Effector memory CD8-positive, alpha-beta T cell (primary cell): ENCODE results near the gene VAT1L.

Experiments
- ATAC-seq: fragments of 150-1000 bp; cut with Tn5 transposase; replicated peaks from 2 replicates; pipeline ENCODE4 v1.10.0; 2021; ENCODE audit warnings: mild to moderate bottlenecking, moderate library complexity
- DNase-seq, 3 experiments: peaks; one replicate each; pipeline ENCODE4 v3.0.0; 2021
- H3K27ac Mint-ChIP-seq, 2 donors: one replicate each; pipeline ENCODE4 v1.8.0; 2022; ENCODE audit warnings: mild to moderate bottlenecking in 2 of 2, mixed read lengths in 2 of 2, moderate library complexity in 2 of 2
- H3K27me3 Mint-ChIP-seq, 2 donors: one replicate each; pipeline ENCODE4 v1.8.0; 2022; ENCODE audit warnings: mixed read lengths in 2 of 2
- H3K36me3 Mint-ChIP-seq: one replicate; pipeline ENCODE4 v1.8.0; 2022; ENCODE audit warnings: mild to moderate bottlenecking, moderate library complexity, mixed read lengths; ENCODE audit not compliant: insufficient read depth
- H3K4me1 Mint-ChIP-seq, 2 donors: one replicate each; pipeline ENCODE4 v1.8.0; 2022; ENCODE audit warnings: low read depth in 2 of 2, mixed read lengths in 2 of 2
- H3K4me3 Mint-ChIP-seq, 2 donors: one replicate each; pipeline ENCODE4 v1.8.0; 2022; ENCODE audit warnings: mild to moderate bottlenecking in 2 of 2, mixed read lengths in 2 of 2, moderate library complexity in 2 of 2
- H3K9me3 Mint-ChIP-seq, 2 donors: one replicate each; pipeline ENCODE4 v1.8.0; 2022; ENCODE audit warnings: mixed read lengths in 2 of 2

Gene VAT1L

GRCh38 chr16:77789085-77790008 is 983 bp downstream of the VAT1L start:
- Mint-ChIP-seq H3K4me1 (peaks cover 8% of the 10 kb centered on the region in 2 donors), H3K27ac (no peak overlapping the region), H3K9me3 (no peaks in the 10 kb centered on the region), H3K27me3 (peaks cover 56 to 81% of the 10 kb centered on the region in 2 donors), H3K36me3 (no peaks in the 10 kb centered on the region), H3K4me3 (peak overlapping the region in 1 of 2 donors; percentile 83)
- ATAC-seq (no peak), DNase-seq (no peak)

- H3K36me3 Mint-ChIP-seq, result no peaks in the 10 kb centered on the region
- H3K9me3 Mint-ChIP-seq, result no peaks in the 10 kb centered on the region
- H3K27me3 Mint-ChIP-seq, result peaks cover 56 to 82% of the 10 kb centered on the region in 2 donors
- H3K4me1 Mint-ChIP-seq, result peaks cover 8% of the 10 kb centered on the region in 2 donors
- ATAC-seq, result no peak
- H3K27ac Mint-ChIP-seq, result no peak overlapping the region
- H3K4me3 Mint-ChIP-seq, result peak overlapping the region in 1 of 2 donors; percentile 83
- no peak for DNase-seq
These were observed 1.6 kb downstream of the VAT1L start for GRCh38 chr16:77790009-77790372.

- DNase-seq (no peak), ATAC-seq (no peak)
- Mint-ChIP-seq H3K9me3 (no peaks in the 10 kb centered on the region), H3K4me1 (peaks cover 8% of the 10 kb centered on the region in 2 donors), H3K27ac (no peak overlapping the region), H3K4me3 (no peak overlapping the region), H3K36me3 (no peaks in the 10 kb centered on the region), H3K27me3 (peaks cover 56 to 79% of the 10 kb centered on the region in 2 donors)
These were observed 2.5 kb downstream of the VAT1L start for GRCh38 chr16:77790912-77791311.

GRCh38 chr16:77793417-77793816 is 5.1 kb downstream of the VAT1L start:
- Mint-ChIP-seq H3K36me3 (no peaks in the 10 kb centered on the region), H3K27me3 (peaks cover 43 to 77% of the 10 kb centered on the region in 2 donors), H3K27ac (no peak overlapping the region), H3K9me3 (no peaks in the 10 kb centered on the region), H3K4me1 (peaks cover 1 to 3% of the 10 kb centered on the region in 2 donors), H3K4me3 (no peak overlapping the region)
- ATAC-seq, result no peak
- DNase-seq, result no peak

GRCh38 chr16:77794586-77794985 is 6.2 kb downstream of the VAT1L start:
- H3K4me3 Mint-ChIP-seq, result no peak overlapping the region
- H3K9me3 Mint-ChIP-seq, result no peaks in the 10 kb centered on the region
- H3K4me1 Mint-ChIP-seq, result peaks cover 0 to 2% of the 10 kb centered on the region in 2 donors
- no peaks in the 10 kb centered on the region for H3K36me3 Mint-ChIP-seq
- DNase-seq (no peak), ATAC-seq (no peak)
- H3K27me3 Mint-ChIP-seq, result peaks cover 50 to 76% of the 10 kb centered on the region in 2 donors
- no peak overlapping the region for H3K27ac Mint-ChIP-seq

- Mint-ChIP-seq H3K27ac (no peak overlapping the region), H3K27me3 (peaks cover 24 to 46% of the 10 kb centered on the region in 2 donors), H3K4me3 (no peak overlapping the region), H3K36me3 (no peaks in the 10 kb centered on the region), H3K9me3 (no peaks in the 10 kb centered on the region), H3K4me1 (no peaks in the 10 kb centered on the region)
- no peak for ATAC-seq
- DNase-seq, result no peak
These were observed 13.5 kb downstream of the VAT1L start for GRCh38 chr16:77801817-77802216.

- ATAC-seq, result no peak
- DNase-seq, result no peak
- Mint-ChIP-seq H3K4me1 (no peaks in the 10 kb centered on the region), H3K27ac (no peak overlapping the region), H3K27me3 (peaks cover 10 to 31% of the 10 kb centered on the region in 2 donors), H3K36me3 (no peaks in the 10 kb centered on the region), H3K9me3 (no peaks in the 10 kb centered on the region), H3K4me3 (no peak overlapping the region)
These were observed 17.0 kb downstream of the VAT1L start for GRCh38 chr16:77805398-77805797.

GRCh38 chr16:77807021-77807420 is 18.7 kb downstream of the VAT1L start:
- ATAC-seq (no peak), DNase-seq (no peak)
- H3K36me3 Mint-ChIP-seq, result no peaks in the 10 kb centered on the region
- no peaks in the 10 kb centered on the region for H3K4me1 Mint-ChIP-seq
- H3K4me3 Mint-ChIP-seq, result no peak overlapping the region
- H3K9me3 Mint-ChIP-seq, result no peaks in the 10 kb centered on the region
- peaks cover 18 to 38% of the 10 kb centered on the region in 2 donors for H3K27me3 Mint-ChIP-seq
- H3K27ac Mint-ChIP-seq, result no peak overlapping the region

GRCh38 chr16:77812856-77813500 is 24.6 kb downstream of the VAT1L start:
- H3K27ac Mint-ChIP-seq, result no peak overlapping the region
- H3K4me3 Mint-ChIP-seq, result no peak overlapping the region
- no peaks in the 10 kb centered on the region for H3K9me3 Mint-ChIP-seq
- no peak for DNase-seq
- peaks cover 24 to 45% of the 10 kb centered on the region in 2 donors for H3K27me3 Mint-ChIP-seq
- H3K4me1 Mint-ChIP-seq, result no peaks in the 10 kb centered on the region
- ATAC-seq, result no peak
- H3K36me3 Mint-ChIP-seq, result no peaks in the 10 kb centered on the region

- ATAC-seq, result no peak
- DNase-seq, result no peak
- Mint-ChIP-seq H3K4me3 (no peak overlapping the region), H3K27ac (no peak overlapping the region), H3K27me3 (peaks cover 27 to 58% of the 10 kb centered on the region in 2 donors), H3K36me3 (no peaks in the 10 kb centered on the region), H3K9me3 (no peaks in the 10 kb centered on the region), H3K4me1 (no peaks in the 10 kb centered on the region)
These were observed 27.9 kb downstream of the VAT1L start for GRCh38 chr16:77816293-77816692.

GRCh38 chr16:77820340-77820739 is 32.0 kb downstream of the VAT1L start:
- Mint-ChIP-seq H3K27ac (no peak overlapping the region), H3K36me3 (no peaks in the 10 kb centered on the region), H3K4me3 (no peak overlapping the region), H3K4me1 (no peaks in the 10 kb centered on the region), H3K27me3 (peaks cover 24 to 55% of the 10 kb centered on the region in 2 donors), H3K9me3 (no peaks in the 10 kb centered on the region)
- ATAC-seq (no peak), DNase-seq (no peak)

GRCh38 chr16:77822661-77823060 is 34.3 kb downstream of the VAT1L start:
- no peak for ATAC-seq

GRCh38 chr16:77823067-77823466 is 34.7 kb downstream of the VAT1L start:
- Mint-ChIP-seq H3K36me3 (no peaks in the 10 kb centered on the region), H3K4me1 (no peaks in the 10 kb centered on the region), H3K27me3 (peaks cover 19 to 43% of the 10 kb centered on the region in 2 donors), H3K27ac (no peak overlapping the region), H3K4me3 (no peak overlapping the region), H3K9me3 (no peaks in the 10 kb centered on the region)
- DNase-seq (no peak), ATAC-seq (no peak)

More at GRCh38 chr16:77822661-77823060, 34.3 kb downstream of the VAT1L start:
- no peaks in the 10 kb centered on the region for H3K4me1 Mint-ChIP-seq
- no peak overlapping the region for H3K27ac Mint-ChIP-seq
- DNase-seq, result no peak
- no peaks in the 10 kb centered on the region for H3K9me3 Mint-ChIP-seq
- H3K36me3 Mint-ChIP-seq, result no peaks in the 10 kb centered on the region
- H3K4me3 Mint-ChIP-seq, result no peak overlapping the region
- peaks cover 19 to 43% of the 10 kb centered on the region in 2 donors for H3K27me3 Mint-ChIP-seq

- no peak for ATAC-seq
- Mint-ChIP-seq H3K4me3 (no peak overlapping the region), H3K4me1 (no peaks in the 10 kb centered on the region), H3K36me3 (no peaks in the 10 kb centered on the region), H3K27ac (no peak overlapping the region), H3K27me3 (peaks cover 13 to 24% of the 10 kb centered on the region in 2 donors), H3K9me3 (no peaks in the 10 kb centered on the region)
- DNase-seq, result no peak
These were observed 36.8 kb downstream of the VAT1L start for GRCh38 chr16:77825196-77825595.
